HepG2 (cell line): ENCODE results near the gene MAP2K2. TPM values are rescaled to one million over a fixed set of nuclear protein-coding genes. Genes with fewer than 3 reads are reported as not detected.
A peak's percentile ranks its signal among the peaks of the same experiment; 100 is the strongest.

Source experiments
- ATAC-seq: fragments of 200-7000 bp; cut with Tn5 transposase; 3 replicates; pipeline ENCODE4 v1.9.1; 2020; ENCODE audit warnings: mild to moderate bottlenecking, moderate library complexity
- BruUV-seq: library from RNA; stranded (reverse); fragments of 400-500 nt; replicated peaks from 2 replicates; lab custom pipeline; 2021; lab: Mats Ljungman, UMichigan
- CTCF ChIA-PET: fragments of 300-600 bp; formaldehyde crosslinking; extraction: SDS; loops from one replicate; lab custom pipeline; 2021; ENCODE audit warnings: low total read pairs, inconsistent platforms, low intra/inter-chr PET ratio; lab: Yijun Ruan, JAX
- POLR2A ChIA-PET: fragments of 350-600 bp; sonication (Branson Sonifier 250); formaldehyde crosslinking; loops from one replicate; lab custom pipeline; 2020; ENCODE audit warnings: antibody characterized with exemption, inconsistent platforms; lab: Yijun Ruan, JAX
- DNase-seq: peaks from one replicate; pipeline ENCODE4 v3.0.0-alpha.2; 2015; ENCODE audit warnings: low spot score
- FAIRE-seq: peaks from 3 replicates; lab custom pipeline; 2011; peaks lifted over from hg19 to GRCh38; lab: Jason Lieb, UNC
- H2AFZ ChIP-seq: one replicate; pipeline ENCODE4 v1.6.1; 2011; ENCODE audit warnings: low read length, inconsistent platforms
- H3K27ac ChIP-seq: fragments of 300-600 bp; 3 replicates; pipeline ENCODE4 v1.8.0; 2011; ENCODE audit warnings: mixed run types, mild to moderate bottlenecking, mixed read lengths, low read length, inconsistent platforms; ENCODE audit not compliant: insufficient read depth; ENCODE audit errors: extremely low read length
- H3K27me3 ChIP-seq, 2 experiments: fragments of 200-600 bp in 1 of 2; 2 replicates in 1 of 2; 3 replicates in 1 of 2; pipeline versions ENCODE4 v1.6.0 to v1.8.0; 2011; ENCODE audit warnings: low read length in 2 of 2, mild to moderate bottlenecking in 2 of 2, moderate library complexity in 2 of 2, inconsistent platforms in 1 of 2; ENCODE audit not compliant: insufficient read depth in 2 of 2, control insufficient read depth in 1 of 2
- H3K36me3 ChIP-seq, 2 experiments: fragments of 200-600 bp in 1 of 2; replicated peaks in 1 of 2; 2 replicates in 1 of 2; 3 replicates in 1 of 2; pipeline versions ENCODE4 v1.5.1 to v1.8.0; 2011; ENCODE audit warnings: low read length in 2 of 2, inconsistent platforms in 1 of 2; ENCODE audit not compliant: insufficient read depth in 2 of 2, control insufficient read depth in 1 of 2
- H3K4me1 ChIP-seq: 2 replicates; pipeline ENCODE4 v1.5.1; 2012; ENCODE audit warnings: low read length, inconsistent platforms; ENCODE audit not compliant: insufficient read depth
- H3K4me2 ChIP-seq: 2 replicates; pipeline ENCODE4 v1.6.0; 2011; ENCODE audit warnings: low read depth, low read length, inconsistent platforms
- H3K4me3 ChIP-seq, 3 experiments: fragments of 200-600 bp in 1 of 3; sonication (generic), shearing (Covaris generic) in 1 of 3; replicated peaks in 1 of 3; 2 replicates each; pipeline ENCODE4 v1.5.1; 2011 to 2016; ENCODE audit warnings: low read length in 3 of 3, inconsistent platforms in 2 of 3, low read depth in 2 of 3, mild to moderate bottlenecking in 2 of 3, control low read depth in 1 of 3, mixed read lengths in 1 of 3; ENCODE audit not compliant: insufficient read depth in 1 of 3
- H3K79me2 ChIP-seq: one replicate; pipeline ENCODE4 v1.6.1; 2011; ENCODE audit warnings: low read length, inconsistent platforms; ENCODE audit not compliant: insufficient read depth
- H3K9ac ChIP-seq: 2 replicates; pipeline ENCODE4 v1.6.0; 2011; ENCODE audit warnings: mild to moderate bottlenecking, low read depth, low read length, inconsistent platforms; ENCODE audit not compliant: insufficient read depth
- H3K9me3 ChIP-seq: 2 replicates; pipeline ENCODE4 v1.5.1; 2012; ENCODE audit warnings: mild to moderate bottlenecking, low read length
- H4K20me1 ChIP-seq: 2 replicates; pipeline ENCODE4 v1.6.0; 2011; ENCODE audit warnings: inconsistent platforms, mild to moderate bottlenecking, low read length, moderate library complexity; ENCODE audit not compliant: insufficient read depth
- CSRNP1 ChIP-seq: sonication (generic); formaldehyde crosslinking; IDR thresholded peaks from 2 replicates; pipeline ENCODE4 v1.8.1; 2023; ENCODE audit warnings: mild to moderate bottlenecking, missing genetic modification reagents
- ESRRA ChIP-seq: sonication (generic); formaldehyde crosslinking; IDR thresholded peaks from 2 replicates; pipeline ENCODE4 v1.5.1; 2020; ENCODE audit warnings: mild to moderate bottlenecking, low read depth, missing genetic modification reagents
- HHEX ChIP-seq: IDR thresholded peaks from 2 replicates; pipeline ENCODE4 v1.6.1; 2016; ENCODE audit warnings: control low read depth
- KLF11 ChIP-seq: IDR thresholded peaks from 2 replicates; pipeline ENCODE4 v1.6.1; 2016; ENCODE audit warnings: missing compliant biosample characterization
- KLF13 ChIP-seq: sonication (generic); formaldehyde crosslinking; IDR thresholded peaks from 2 replicates; pipeline ENCODE4 v1.4.0; 2020; ENCODE audit warnings: mild to moderate bottlenecking, missing genetic modification reagents
- POLR2G ChIP-seq: fragments of 200-400 bp; formaldehyde crosslinking; IDR thresholded peaks from 2 replicates; pipeline ENCODE4 v1.6.1; 2018; ENCODE audit warnings: mild to moderate bottlenecking, low read depth, low read length, moderate library complexity
- RAD51 ChIP-seq: fragments of 450-650 bp; IDR thresholded peaks from 2 replicates; pipeline ENCODE4 v1.6.1; 2016; ENCODE audit warnings: borderline replicate concordance
- RBM39 ChIP-seq: fragments of 200-400 bp; formaldehyde crosslinking; IDR thresholded peaks from one replicate; pipeline ENCODE4 v1.6.1; 2018; ENCODE audit warnings: antibody characterized with exemption, mild to moderate bottlenecking, low read depth, low read length; ENCODE audit not compliant: poor library complexity, severe bottlenecking
- REXO4 ChIP-seq: sonication (generic); formaldehyde crosslinking; IDR thresholded peaks from 2 replicates; pipeline ENCODE4 v1.8.0; 2022; ENCODE audit warnings: missing genetic modification reagents, mild to moderate bottlenecking, borderline replicate concordance
- RXRB ChIP-seq: IDR thresholded peaks from 2 replicates; pipeline ENCODE4 v1.6.1; 2016; ENCODE audit warnings: borderline replicate concordance, missing genetic modification reagents, missing compliant biosample characterization
- SALL2 ChIP-seq: sonication (generic); formaldehyde crosslinking; IDR thresholded peaks from 2 replicates; pipeline ENCODE4 v1.8.1; 2023; ENCODE audit warnings: mild to moderate bottlenecking, missing genetic modification reagents, inconsistent platforms
- SKI ChIP-seq: fragments of 450-650 bp; IDR thresholded peaks from one replicate; pipeline ENCODE4 v1.6.1; 2018; ENCODE audit warnings: mild to moderate bottlenecking; ENCODE audit not compliant: partially characterized antibody
- ZBTB46 ChIP-seq: sonication (generic); formaldehyde crosslinking; IDR thresholded peaks from 2 replicates; pipeline ENCODE4 v1.4.0; 2020; ENCODE audit warnings: mild to moderate bottlenecking, missing genetic modification reagents, borderline replicate concordance
- ZFX ChIP-seq: sonication (generic); formaldehyde crosslinking; IDR thresholded peaks from 2 replicates; pipeline ENCODE4 v1.4.0; 2020; ENCODE audit warnings: mild to moderate bottlenecking, low read depth, missing genetic modification reagents, moderate library complexity
- ZNF441 ChIP-seq: sonication (generic); formaldehyde crosslinking; IDR thresholded peaks from 2 replicates; pipeline ENCODE4 v1.7.0; 2021; ENCODE audit warnings: missing genetic modification reagents, borderline replicate concordance
- ZNF543 ChIP-seq: sonication (generic); formaldehyde crosslinking; IDR thresholded peaks from 2 replicates; pipeline ENCODE4 v1.4.0; 2020; ENCODE audit warnings: mild to moderate bottlenecking, missing genetic modification reagents
- ZSCAN29 ChIP-seq: sonication (generic); formaldehyde crosslinking; conservative IDR thresholded peaks from 2 replicates; pipeline ENCODE4 v1.4.0; 2020; ENCODE audit warnings: mild to moderate bottlenecking, missing genetic modification reagents
- WGBS: methylation state at CpG from one replicate; pipeline ENCODE4 v1.1.6; 2017; ENCODE audit warnings: low lambda C conversion rate; 5-methylcytosine and 5-hydroxymethylcytosine counted together
- in situ Hi-C: cut with HindIII; loops from 2 replicates; pipeline ENCODE4 v1.10.0; 2017; ENCODE audit warnings: low pct_unique_long_range_greater_than_20kb; ENCODE audit not compliant: extremely low pct_ligation_motif_present
- intact Hi-C: fragments of 100-400 bp; cut with micrococcal nuclease; formaldehyde crosslinking; loops from one replicate; pipeline ENCODE4 v1.10.0; 2022; ENCODE audit not compliant: unreplicated experiment
- polyA plus RNA-seq, 8 experiments: library from polyadenylated mRNA; depleted of rRNA in 3 of 8; stranded (reverse) in 7 of 8; unstranded in 1 of 8; fragments of >200 nt; fragmentation: Illumina TruSeq in 4 of 8; extraction: Trizol in 4 of 8; gene quantifications; 2 replicates each; pipeline versions ENCODE4 v1.2.1 to v1.2.3, GENCODE V29; 2011 to 2016; ENCODE audit warnings: low read depth in 4 of 8, missing spikeins in 1 of 8, mixed read lengths in 1 of 8; ENCODE audit not compliant: insufficient read depth in 1 of 8
- total RNA-seq, 5 experiments: library from RNA; depleted of rRNA; stranded (reverse); fragments of >200 nt; fragmentation: Illumina TruSeq; extraction: Trizol; gene quantifications; 2 replicates each; pipeline ENCODE4 v1.2.3, GENCODE V29; 2016; ENCODE audit warnings: low read depth in 1 of 5
- TF ChIP-seq, protein P1 (sequence below): sonication (generic); formaldehyde crosslinking; IDR thresholded peaks from 2 replicates; pipeline ENCODE4 v1.4.0; 2020; ENCODE audit warnings: missing genetic modification reagents, borderline replicate concordance

Gene MAP2K2
- total and polyA plus RNA-seq, 2 of the 13 experiments (the other 11 are each of a cell fraction or from before 2014, with no cell fraction given) = 70.3 to 80.9 TPM

- DNase-seq (no peak), FAIRE-seq (no peak), ATAC-seq (peak; percentile 73)
- Histone ChIP-seq H3K27ac (no peak overlapping the region), H2AFZ (peak overlapping the region; percentile 21), H3K9ac (peak overlapping the region; percentile 41; the same call in 1 of the 2 replicates), H3K4me1 (peaks cover 37% of the 10 kb centered on the region), H3K9me3 (no peaks in the 10 kb centered on the region), H3K79me2 (no peaks in the 10 kb centered on the region), H3K4me2 (peak overlapping the region; percentile 95), H3K36me3 (no peaks in the 10 kb centered on the region), H3K27me3 (no peaks in the 10 kb centered on the region), H4K20me1 (no peaks in the 10 kb centered on the region), H3K4me3 (peak overlapping the region; percentile 78 to 100 (median 81))
- in situ Hi-C loops (no loop called here), intact Hi-C loops (no loop called here)
- WGBS = 2% methylated on average over 12 of the region's 33 CpGs
- BruUV-seq = no TSS peak
- ChIA-PET CTCF (no interaction called here), POLR2A (interaction anchor here (0.6 to 2.2 kb wide), 8 partner anchors 12 to 145 kb away, joined by 3 to 15 read pairs (median 5); partner anchors contain the start of genes PIAS4 and ZBTB7A)
- no peak for TF ChIP-seq RAD51
- no peak for TF ChIP-seq KLF11 (CRISPR knock-in tag)
- no peak for TF ChIP-seq SALL2
- no peak for TF ChIP-seq ZBTB46 (CRISPR knock-in tag)
- TF ChIP-seq, protein P1, sequence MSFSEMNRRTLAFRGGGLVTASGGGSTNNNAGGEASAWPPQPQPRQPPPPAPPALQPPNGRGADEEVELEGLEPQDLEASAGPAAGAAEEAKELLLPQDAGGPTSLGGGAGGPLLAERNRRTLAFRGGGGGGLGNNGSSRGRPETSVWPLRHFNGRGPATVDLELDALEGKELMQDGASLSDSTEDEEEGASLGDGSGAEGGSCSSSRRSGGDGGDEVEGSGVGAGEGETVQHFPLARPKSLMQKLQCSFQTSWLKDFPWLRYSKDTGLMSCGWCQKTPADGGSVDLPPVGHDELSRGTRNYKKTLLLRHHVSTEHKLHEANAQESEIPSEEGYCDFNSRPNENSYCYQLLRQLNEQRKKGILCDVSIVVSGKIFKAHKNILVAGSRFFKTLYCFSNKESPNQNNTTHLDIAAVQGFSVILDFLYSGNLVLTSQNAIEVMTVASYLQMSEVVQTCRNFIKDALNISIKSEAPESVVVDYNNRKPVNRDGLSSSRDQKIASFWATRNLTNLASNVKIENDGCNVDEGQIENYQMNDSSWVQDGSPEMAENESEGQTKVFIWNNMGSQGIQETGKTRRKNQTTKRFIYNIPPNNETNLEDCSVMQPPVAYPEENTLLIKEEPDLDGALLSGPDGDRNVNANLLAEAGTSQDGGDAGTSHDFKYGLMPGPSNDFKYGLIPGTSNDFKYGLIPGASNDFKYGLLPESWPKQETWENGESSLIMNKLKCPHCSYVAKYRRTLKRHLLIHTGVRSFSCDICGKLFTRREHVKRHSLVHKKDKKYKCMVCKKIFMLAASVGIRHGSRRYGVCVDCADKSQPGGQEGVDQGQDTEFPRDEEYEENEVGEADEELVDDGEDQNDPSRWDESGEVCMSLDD = peak; percentile 47; the same call in 1 of the 2 replicates
- 0 out of 2 replicates have a peak, but pooled peaks have one; percentile 22 for TF ChIP-seq RXRB
- TF ChIP-seq CSRNP1 = no peak
- peak; percentile 19; the same call in 1 of the 2 replicates for TF ChIP-seq ZFX (CRISPR knock-in tag)
- TF ChIP-seq ZNF441 = no peak
- TF ChIP-seq REXO4 = no peak
- TF ChIP-seq POLR2G = peak; percentile 73
- TF ChIP-seq SKI = peak; percentile 43
- peak; percentile 98 for TF ChIP-seq ESRRA (CRISPR knock-in tag)
- TF ChIP-seq HHEX = no peak
- no peak for TF ChIP-seq ZSCAN29 (CRISPR knock-in tag)
- TF ChIP-seq KLF13 (CRISPR knock-in tag) = no peak
- TF ChIP-seq ZNF543 (CRISPR knock-in tag) = no peak
- peak; percentile 51 for TF ChIP-seq RBM39
Observed at GRCh38 chr19:4077800-4078684, 45.9 kb downstream of the MAP2K2 start.
